ENCODE measurements around the gene MAP2K3.
"Not testable (repeated sequence)": the region's sequence is repeated elsewhere in the genome, so short reads cannot be mapped to it uniquely, and the experiment has no call there.

Gene MAP2K3

GRCh38 chr17:21314261-21314664 lies 29.8 kb downstream of the MAP2K3 start:
- DNase-seq = not testable (repeated sequence)

GRCh38 chr17:21314701-21315111 lies 30.2 kb downstream of the MAP2K3 start:
- DNase-seq = not testable (repeated sequence)

GRCh38 chr17:21315246-21316000 lies 30.9 kb downstream of the MAP2K3 start:
- not testable (repeated sequence) for DNase-seq

- not testable (repeated sequence) for DNase-seq
These were observed 31.8 kb downstream of the MAP2K3 start for GRCh38 chr17:21316212-21316886.

- not testable (repeated sequence) for DNase-seq
These were observed 32.5 kb downstream of the MAP2K3 start for GRCh38 chr17:21316887-21317500.

GRCh38 chr17:21317821-21318220 lies 33.3 kb downstream of the MAP2K3 start:
- DNase-seq = not testable (repeated sequence)

GRCh38 chr17:21318439-21318838 lies 33.9 kb downstream of the MAP2K3 start:
- DNase-seq = no peak

- not testable (repeated sequence) for DNase-seq
These were observed 34.3 kb downstream of the MAP2K3 start for GRCh38 chr17:21318856-21319255.

GRCh38 chr17:21319256-21319655 lies 34.7 kb downstream of the MAP2K3 start:
- DNase-seq = not testable (repeated sequence)

GRCh38 chr17:21319686-21320375 lies 35.3 kb downstream of the MAP2K3 start:
- not testable (repeated sequence) for DNase-seq

- not testable (repeated sequence) for DNase-seq
These were observed 35.9 kb downstream of the MAP2K3 start for GRCh38 chr17:21320430-21320829.

- DNase-seq = not testable (repeated sequence)
These were observed 36.5 kb downstream of the MAP2K3 start for GRCh38 chr17:21321061-21321460.

- DNase-seq = not testable (repeated sequence)
These were observed 37.3 kb downstream of the MAP2K3 start for GRCh38 chr17:21321744-21322191.

- DNase-seq = not testable (repeated sequence)
These were observed 39.0 kb downstream of the MAP2K3 start for GRCh38 chr17:21323257-21324111.

- not testable (repeated sequence) for DNase-seq
These were observed 40.2 kb downstream of the MAP2K3 start for GRCh38 chr17:21324741-21325140.

GRCh38 chr17:21327921-21328320 lies 43.4 kb downstream of the MAP2K3 start:
- DNase-seq = not testable (repeated sequence)

GRCh38 chr17:21328778-21329177 lies 44.3 kb downstream of the MAP2K3 start:
- not testable (repeated sequence) for DNase-seq

- DNase-seq = no peak
These were observed 46.1 kb downstream of the MAP2K3 start for GRCh38 chr17:21330436-21331160.

GRCh38 chr17:21336541-21337294 lies 52.2 kb downstream of the MAP2K3 start:
- DNase-seq = not testable (repeated sequence)

- DNase-seq = not testable (repeated sequence)
These were observed 53.6 kb downstream of the MAP2K3 start for GRCh38 chr17:21337981-21338625.

Measured in NK-92 treated with Interleukin-12 subunit alpha and Interleukin-12 subunit beta, amount 100 ng/mL, for 24 hours (cell line).